Islet precursor cell (in vitro differentiated cells): ENCODE results near the gene SUMO4.

Experiments used
- DNase-seq: peaks from one replicate; pipeline ENCODE4 v3.0.0-alpha.2; 2018

SUMO4 gene

DNA sequence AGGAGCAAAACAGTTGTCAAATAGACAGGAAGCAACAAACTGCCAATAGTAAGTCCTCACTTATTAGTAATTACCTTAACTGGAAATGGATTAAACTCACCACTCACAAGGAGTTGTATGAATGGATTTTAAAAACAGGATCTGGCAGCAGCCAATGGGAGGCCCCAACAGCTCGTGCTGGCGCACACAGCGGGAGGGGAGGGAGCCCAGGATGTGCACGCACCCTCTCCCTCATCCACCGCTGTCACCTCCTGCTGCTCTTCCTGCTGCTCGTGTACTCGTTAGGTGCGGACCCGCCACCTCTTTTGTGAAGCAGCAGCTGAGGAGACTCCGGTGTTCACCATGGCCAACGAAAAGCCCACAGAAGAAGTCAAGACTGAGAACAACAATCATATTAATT is at the start of gene SUMO4:
SUMO4 (plus strand) TSS at position 213 of the 400 bp plus-strand sequence; CDS start at position 343, 130 bp downstream.
- no peak for DNase-seq

DNA sequence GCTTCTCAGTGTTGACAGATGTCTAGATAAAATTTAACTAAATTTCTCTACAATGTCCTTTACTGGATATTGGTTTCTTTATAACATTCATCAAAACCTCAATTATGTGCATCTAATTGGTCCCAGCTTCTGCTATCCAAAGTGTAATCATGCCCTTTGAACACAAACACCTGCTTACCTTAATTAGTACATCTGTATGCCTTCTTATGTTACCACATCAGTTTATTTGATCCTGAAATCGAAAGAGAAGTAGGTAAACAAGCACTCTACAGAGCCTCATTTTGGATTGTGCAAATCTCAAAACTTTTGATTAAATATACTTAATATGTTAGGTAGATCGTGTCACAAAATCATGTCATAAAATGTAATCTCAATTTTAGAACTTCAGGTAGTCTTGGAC is 46.1 kb upstream of the SUMO4 start:
- DNase-seq, result no peak

DNA sequence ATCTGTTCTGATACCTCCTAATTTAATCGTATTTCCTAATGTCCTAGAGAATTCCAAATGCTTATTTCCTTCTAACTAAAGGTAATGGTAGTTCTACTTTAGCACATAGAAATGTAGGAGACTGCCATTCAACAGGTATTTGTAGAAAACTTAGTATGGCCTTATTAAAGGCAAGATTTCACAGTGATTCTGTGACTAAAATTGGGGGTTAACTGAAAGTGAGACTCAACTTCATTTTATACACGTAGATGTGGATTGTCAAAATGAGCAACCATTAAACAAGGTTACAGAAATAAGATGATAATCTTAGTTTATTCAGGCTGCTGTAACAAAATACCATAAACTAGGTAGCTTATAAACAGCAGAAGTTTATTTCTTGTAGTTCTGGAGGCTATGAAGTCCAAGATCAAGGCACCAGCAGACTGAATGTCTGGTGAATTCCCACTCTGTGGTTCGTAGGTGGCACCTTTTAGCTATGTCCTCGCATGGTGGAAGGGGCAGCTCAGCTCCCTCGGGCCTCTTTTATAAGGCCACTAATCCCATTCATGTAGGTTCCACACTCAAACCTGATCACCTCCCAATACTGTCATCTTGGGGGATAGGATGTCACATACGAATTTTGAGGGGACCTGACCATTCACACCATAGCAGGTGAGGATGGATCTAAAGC is 43.8 kb upstream of the SUMO4 start:
- DNase-seq, result no peak

DNA sequence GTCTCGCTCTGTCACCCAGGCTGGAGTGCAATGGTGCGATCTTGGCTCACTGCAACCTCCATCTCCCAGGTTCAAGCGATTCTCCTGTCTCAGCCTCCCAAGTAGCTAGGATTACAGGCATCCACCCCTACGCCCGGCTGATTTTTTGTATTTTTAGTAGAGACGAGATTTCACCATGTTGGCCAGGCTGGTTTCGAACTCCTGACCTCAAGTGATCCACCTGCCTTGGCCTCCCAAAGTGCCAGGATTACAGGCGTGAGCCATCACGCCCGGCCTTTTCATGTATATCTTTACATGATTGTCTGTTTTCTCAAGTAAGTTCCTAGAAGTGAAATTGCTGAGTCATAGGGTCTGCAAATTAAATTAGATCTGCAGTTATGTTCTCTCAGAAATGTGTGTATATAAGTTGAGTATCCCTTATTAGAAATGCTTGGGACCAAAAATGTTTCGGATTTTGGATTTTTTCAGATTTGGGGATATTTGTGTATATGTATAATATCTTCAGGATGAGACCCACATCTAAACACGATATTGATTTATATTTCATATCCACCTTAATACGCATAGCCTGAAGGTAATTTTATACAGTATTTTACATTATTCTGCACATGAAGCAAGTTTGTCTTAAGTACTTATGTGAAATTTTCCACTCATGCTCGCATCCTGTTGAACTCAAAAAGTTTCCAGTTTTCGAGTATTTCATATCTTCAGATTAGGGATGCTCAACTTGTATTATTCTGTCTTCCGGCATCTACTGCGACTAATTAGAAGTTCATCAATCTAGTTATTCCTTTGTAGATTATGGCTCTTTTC is 42.1 kb upstream of the SUMO4 start:
- no peak for DNase-seq

DNA sequence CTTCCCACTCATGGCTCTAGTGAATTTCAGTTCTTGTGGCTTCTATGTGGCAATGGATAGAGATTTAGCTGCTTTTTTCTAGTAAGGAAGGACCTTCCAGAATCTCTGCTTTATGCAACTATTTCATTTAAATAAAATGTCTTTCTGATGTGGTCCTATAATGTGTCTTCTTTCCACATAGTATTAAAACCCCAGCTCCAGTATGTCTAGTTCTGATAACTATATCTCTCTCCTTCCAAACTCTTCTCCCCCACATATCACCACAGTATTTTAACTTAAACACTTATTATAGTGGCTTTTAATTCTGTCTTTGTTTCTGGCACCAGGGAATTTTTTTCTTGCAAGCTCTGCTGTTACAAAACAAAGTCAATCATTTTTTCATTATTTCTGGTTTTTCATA is 40.6 kb upstream of the SUMO4 start:
- no peak for DNase-seq

DNA sequence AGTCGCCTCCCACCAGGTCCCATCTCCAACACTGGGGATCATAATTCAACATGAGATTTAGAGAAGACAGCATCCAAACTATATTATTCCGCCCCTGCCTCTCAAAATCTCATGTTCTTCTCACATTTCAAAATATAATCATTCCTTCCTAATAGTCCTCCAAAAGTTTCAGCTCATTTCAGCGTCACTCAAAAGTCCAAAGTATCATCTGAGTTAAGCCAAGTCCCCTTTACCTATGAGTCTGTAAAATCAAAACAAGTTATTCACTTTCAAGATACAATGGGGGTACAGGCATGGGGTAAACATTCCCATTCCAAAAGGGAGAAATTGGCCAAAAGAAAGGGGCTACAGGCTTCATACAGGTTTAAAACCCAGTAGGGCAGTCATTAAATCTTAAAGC is 39.5 kb upstream of the SUMO4 start:
- DNase-seq, result no peak

DNA sequence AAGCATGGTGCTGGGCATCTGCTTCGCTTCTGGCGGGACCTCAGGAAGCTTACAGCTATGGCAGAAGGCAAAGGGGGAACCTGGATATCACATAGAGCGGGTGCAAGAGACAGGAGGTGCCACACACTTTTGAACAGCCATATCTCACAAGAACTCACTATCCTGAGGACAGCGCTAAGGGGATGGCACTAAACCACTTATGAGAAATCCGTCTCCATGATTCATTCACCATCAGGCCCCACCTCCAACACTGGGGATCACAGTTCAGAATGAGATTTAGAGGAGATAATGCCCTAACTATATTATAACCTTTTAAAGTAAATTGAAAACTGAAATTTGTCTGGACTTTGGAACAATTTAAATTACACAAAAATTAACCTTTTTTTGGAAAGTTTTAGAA is 37.8 kb upstream of the SUMO4 start:
- no peak for DNase-seq

DNA sequence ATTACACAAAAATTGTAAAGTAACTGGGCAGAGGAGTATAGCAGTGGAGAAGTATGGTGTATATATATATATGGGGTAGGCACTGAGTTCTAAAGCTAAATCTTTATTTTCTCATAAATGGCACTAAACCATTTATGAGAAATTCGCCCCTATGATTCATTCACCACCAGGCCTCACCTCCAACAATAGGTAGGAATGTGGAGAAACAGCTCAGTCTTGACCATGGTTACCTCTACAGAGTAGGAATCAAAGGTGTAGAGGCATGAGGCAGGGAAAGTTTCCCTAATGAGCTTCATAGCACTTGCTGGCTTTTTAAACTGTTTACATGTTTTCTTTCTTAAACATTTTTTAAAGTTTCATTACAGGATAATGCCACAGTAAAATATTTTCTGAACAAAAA is 36.9 kb upstream of the SUMO4 start:
- DNase-seq, result no peak

DNA sequence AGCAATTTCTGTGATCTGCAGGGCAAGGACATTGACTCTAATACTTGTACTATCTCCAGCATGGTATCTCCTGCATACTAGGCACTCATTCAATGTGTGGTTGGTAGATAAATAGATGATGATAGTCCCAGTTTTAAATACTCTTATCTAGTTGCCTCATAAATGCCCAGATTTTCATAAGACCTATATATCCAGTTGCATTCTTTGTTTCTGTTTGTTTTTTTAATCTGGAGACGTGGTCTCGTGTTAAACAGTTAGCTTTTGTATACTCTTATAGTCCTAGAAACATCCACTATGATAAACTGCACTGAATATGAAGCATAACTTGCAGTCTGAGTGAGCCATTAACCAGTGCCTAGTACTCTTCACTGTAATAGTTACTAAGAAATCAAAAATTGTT is 35.5 kb upstream of the SUMO4 start:
- no peak for DNase-seq

DNA sequence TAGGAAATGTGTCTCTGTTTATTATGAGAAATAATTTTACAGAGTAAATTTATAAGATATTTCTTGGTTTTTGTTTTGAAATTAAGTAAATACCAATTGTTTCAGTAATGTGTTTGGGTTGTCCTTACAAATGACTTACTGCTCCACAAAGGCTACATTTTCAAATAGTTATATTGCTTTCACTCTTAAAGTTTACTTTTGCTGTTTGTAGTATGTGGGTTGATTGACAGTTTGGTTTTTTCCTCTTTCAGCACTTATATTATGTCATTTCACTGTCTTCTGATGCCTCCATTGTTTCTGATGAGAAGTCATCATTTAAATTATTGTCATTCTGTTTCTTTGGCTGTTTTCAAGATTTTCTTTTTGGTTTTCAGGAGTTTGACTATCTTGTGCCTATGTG is 34.9 kb upstream of the SUMO4 start:
- DNase-seq, result no peak

DNA sequence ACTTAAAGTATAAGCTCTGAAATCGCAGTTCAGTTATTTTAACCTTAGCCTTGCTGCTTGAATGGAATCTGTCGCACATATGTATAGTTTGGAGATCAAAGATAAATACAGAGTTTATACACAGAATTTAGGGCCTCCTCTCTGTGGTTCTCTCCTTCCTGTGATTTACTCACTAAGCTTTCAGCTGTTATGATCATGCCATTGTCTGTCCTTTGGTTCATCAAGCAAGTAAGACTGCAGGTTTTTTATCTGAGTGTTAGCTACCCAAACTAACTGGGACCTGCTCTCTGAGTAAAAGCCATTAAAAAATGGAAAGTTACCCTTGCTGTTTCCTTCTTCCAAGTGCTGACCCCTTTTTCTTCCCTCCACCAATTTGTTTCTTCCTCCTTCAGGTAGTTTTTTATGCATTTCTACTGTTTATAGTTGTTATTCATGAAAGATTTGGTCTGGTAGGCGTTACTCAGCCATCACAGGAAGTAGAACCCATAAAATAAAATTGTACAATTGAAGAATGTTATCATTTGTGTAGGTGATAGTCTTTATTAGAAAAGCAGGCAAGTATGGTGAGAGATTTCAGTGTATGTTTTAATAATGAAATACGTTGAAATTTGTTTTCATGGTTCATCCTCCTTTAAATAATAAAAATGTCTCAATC is 33.7 kb upstream of the SUMO4 start:
- DNase-seq, result no peak

DNA sequence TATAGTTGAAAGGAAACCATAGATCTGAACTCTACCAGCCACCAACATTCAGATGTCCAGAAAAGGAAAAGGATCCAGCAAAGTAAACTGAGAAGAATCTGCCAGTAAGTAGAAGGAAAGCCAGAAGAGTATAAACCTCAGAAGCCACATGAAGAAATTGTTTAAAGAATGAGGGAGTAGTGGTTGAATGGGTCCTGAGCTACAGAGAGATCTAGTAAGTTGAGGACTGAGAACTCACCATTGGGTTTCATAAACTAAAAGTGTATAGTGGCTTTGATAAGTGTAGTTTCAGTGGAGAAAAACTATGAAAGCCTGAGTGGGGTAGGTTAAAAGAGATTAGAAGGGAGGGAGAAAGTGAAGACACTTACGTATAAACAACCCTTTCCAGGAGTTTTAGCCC is 32.0 kb upstream of the SUMO4 start:
- DNase-seq, result no peak

DNA sequence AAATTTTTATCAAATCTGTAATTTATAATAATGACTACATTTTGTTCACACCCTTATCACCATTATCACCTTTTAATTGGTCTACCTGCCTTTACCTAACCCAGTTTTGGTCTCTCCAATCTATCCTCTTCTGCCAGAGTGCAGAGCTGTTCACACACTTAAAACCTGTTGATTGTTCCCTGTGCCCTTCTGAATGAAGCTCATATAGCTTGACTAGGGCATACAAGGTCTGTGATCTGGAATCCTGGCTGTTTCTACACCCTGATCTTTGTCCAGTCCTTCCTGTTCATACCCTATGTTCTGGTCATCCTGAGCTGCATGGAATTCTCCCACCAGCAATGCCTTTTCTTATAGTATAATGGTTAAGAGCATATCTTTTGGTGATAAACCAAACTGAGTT is 28.9 kb upstream of the SUMO4 start:
- no peak for DNase-seq

DNA sequence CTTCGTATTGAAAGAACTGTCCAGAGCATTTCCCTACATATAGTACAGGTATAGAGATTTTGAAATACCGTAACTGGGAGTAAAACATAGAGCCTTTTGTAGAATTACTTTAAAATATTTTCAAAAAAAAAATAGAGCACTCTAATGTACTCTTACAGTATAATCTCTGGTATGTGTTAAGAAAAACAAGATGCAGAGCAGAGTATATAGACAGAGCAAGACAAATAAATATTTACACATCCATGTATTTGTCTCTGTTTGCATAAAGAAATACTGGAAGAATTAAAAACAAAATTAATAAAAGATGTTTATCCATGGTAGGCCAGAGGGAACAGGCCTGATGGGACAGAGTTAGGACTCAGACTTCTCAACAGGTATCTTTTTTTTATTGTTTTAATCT is 28.0 kb upstream of the SUMO4 start:
- no peak for DNase-seq

DNA sequence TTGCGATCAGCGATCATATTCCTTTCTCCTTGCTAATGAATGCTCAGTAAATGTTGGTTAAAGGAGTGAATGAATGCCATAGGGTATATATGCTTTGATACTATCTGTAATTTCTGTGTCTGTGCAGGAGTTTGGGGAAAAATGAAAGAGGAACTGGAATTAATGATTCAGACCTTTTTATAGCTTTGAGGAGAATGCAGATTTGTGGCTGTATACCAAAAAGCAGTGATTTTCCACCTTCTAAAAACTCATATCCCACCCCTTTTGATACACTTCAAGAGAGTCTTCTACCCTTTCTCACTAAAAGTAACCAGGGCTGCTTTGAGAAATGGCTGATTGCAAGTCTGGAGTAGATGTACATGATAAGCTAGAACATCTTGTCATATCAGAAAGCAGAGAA is 26.6 kb upstream of the SUMO4 start:
- no peak for DNase-seq

DNA sequence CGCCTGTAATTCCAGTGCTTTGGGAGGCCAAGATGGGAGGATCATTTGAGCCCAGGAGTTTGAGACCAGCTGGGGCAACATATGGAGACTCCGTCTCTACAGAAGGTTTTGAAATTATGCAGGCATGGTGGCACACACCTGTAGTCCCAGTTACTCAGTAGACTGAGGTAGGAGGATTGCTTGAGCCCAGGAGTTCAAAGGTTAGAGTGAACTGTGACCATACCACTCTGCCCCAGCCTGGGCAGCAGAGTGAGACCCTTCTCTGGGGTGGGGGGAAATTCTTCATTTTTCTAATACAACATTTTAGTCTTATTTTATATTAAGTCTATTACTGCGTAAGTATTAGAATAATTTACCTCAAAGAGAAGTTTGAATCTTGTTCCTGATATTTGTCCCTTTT is 20.1 kb upstream of the SUMO4 start:
- no peak for DNase-seq

DNA sequence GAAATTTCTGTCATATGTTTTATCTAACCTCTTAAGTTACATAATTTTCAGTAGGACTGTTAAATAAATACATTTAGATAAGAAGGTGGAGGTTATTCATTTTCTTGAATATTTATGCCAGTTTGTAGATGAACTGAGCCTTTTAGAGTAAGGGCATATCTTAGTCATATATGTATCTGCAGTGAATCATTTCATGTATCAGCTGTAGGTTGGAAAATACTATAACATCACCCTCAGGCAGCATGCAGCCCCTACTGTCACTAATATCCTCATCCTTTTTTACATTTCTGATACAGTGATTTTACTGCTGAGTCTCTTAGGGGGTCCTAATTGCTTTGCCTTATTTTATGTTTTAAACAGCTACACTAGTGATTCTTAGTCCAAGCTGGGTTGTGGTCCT is 19.5 kb upstream of the SUMO4 start:
- DNase-seq, result no peak

DNA sequence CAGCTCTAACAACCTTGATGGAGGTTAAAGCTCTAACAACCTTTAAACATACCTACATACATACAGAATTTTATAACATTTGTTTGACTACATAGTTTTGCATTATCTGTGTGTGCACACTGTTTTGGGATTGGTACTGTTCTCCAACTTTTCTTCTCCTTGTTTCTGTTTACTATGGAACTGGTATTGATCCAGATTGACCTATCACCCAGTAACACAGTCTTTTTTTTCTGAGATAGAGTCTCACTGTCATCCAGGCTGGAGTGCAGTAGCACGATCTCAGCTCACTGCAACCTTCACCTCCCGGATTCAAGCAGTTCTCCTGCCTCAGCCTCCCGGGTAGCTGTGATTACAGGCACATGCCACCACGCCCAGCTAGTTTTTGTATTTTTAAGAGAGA is 16.7 kb upstream of the SUMO4 start:
- no peak for DNase-seq

DNA sequence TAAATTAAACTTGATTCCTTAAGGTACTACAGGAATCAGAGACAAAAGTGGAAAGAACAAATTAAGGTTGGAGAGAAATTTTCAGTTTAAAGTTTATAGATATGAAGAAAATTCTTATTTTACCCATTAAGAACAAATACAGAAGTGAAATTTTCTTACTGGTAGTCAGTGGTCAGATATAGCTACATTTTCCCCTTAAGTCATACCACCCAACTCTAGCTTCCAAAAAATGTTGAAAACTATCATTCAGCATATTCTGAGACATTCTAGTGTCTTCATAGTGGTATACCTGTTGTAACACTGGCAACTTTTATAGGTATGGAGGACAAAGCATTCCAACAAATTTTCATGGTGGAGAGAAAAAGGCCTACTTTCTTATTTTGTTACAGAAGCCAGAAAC is 15.6 kb upstream of the SUMO4 start:
- no peak for DNase-seq

DNA sequence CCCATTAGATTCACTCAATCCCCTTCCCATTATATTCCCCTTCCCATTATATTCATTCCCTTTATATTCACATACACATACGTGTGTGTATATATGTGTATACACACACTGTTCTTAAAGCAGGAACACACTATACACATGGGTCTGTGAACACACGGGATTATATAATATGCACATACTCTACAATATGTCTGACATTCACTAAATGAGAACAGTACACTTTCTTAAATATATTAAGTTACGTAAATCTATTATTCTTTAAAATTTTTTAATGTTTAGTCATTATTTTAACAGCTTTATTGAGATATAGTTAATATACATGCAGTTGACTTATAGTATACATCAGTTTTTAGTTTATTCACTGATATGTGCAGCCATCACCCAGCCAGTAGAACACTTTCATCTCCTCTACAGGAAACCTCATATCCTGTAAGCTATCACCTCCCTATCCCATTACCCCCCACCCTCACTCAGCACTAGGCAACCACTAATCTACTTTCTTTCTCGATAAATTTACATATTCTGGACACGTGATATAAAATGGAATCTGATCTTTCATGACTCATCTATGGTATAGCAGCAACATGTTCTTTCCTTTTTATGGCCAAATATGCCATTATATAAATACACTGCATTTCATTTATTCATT is 13.9 kb upstream of the SUMO4 start:
- DNase-seq, result no peak

DNA sequence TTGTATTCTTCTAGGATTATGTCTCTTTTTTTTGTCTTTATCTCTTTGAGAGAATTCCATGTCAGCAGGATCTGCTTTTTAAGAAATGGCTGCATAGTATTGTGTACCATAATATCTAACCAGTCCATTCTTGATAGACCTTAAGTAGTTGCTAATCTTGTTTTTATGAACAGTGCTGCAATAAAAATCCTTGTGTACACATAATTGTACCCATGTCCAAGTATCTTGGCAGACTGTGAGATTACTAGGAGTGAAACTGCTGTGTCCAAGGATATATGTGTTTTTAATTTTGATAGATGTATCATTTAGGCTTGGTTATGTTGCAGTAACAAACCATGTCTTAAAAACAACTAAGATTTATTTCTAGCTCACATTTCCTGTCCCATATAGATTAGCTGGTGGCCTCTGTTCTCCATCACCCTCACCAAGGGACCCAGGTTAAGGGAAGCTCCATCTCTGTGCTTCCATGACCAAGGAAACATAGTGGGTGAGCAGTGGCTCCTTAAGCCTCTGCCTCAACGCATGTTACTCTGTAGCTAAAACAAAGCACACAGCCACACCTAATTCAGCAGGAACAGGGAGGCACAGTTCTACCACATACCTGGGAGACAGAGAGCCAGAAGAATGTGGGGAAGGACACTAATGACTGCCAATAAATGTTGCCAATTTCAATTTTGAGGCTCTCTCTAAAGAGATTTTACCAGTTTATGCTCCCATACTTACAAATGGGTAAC is 12.1 kb upstream of the SUMO4 start:
- no peak for DNase-seq

DNA sequence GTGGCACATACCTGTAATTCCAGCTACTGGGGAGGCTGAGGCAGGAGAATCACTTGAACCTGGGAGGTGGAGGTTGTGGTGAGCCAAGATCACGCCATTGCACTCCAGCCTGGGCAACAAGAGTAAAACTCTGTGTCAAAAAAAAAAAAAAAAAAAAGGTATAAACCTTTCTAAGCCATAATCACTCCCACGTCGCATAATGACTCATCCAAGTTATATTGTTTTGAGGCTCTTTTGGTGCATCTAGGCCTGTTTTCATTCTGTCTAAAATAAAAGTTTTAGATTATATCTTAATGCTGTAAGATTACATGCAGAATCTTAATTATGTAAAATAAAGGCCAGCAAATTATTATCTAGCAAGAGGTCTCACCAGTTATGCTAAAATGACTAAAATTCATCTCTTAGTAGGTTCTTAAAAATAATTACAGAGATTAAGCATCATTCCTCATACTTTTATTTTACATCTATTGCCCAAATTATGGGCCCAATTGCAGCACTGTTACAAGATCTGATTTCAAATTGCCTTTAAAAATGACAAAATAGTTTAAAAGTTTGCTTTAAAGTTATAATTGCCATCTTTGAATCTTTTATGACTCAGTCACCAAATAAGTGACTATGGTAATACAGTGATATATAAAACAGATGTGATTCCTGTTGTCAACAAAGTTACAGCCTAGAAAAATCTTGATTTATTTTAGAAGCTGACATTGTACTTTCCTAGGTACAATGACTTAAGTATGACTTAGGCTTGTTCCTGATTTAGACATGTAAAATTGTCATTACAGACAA is 10.4 kb upstream of the SUMO4 start:
- DNase-seq, result no peak
